Thoracic aorta (tissue), 2 donors: ENCODE data around the gene SH3TC2. TPM values are rescaled to one million over a fixed set of nuclear protein-coding genes. Genes with fewer than 3 reads are reported as not detected.
"Not testable (repeated sequence)": the region's sequence is repeated elsewhere in the genome, so short reads cannot be mapped to it uniquely, and the experiment has no call there.

Experiments
- ATAC-seq: fragments of 150-250 bp; one replicate; pipeline ENCODE4 v1.8.0; 2017; ENCODE audit warnings: low read depth; ENCODE audit not compliant: insufficient number of reproducible peaks, low FRiP score
- DNase-seq: peaks from one replicate; pipeline ENCODE4 v3.0.0-alpha.2; 2020; ENCODE audit warnings: low spot score
- H3K27ac ChIP-seq, 2 donors: fragments of 200-600 bp; sonication (generic); 1 replicate in 1 of 2; 2 replicates in 1 of 2; pipeline ENCODE4 v1.5.1; 2016; ENCODE audit warnings: mild to moderate bottlenecking in 2 of 2, moderate library complexity in 2 of 2
- H3K27me3 ChIP-seq: fragments of 200-600 bp; sonication (generic); replicated peaks from 2 replicates; pipeline ENCODE4 v1.6.0; 2016; ENCODE audit warnings: mild to moderate bottlenecking; ENCODE audit not compliant: insufficient read depth
- H3K36me3 ChIP-seq: fragments of 200-600 bp; sonication (generic); one replicate; pipeline ENCODE4 v1.5.1; 2016
- H3K4me1 ChIP-seq, 2 donors: fragments of 200-600 bp; sonication (generic); 1 replicate in 1 of 2; 2 replicates in 1 of 2; pipeline versions ENCODE4 v1.5.1 to v1.6.0; 2016; ENCODE audit warnings: low read depth in 2 of 2, mild to moderate bottlenecking in 1 of 2; ENCODE audit not compliant: control insufficient read depth in 1 of 2
- H3K4me3 ChIP-seq: fragments of 200-600 bp; sonication (generic); 2 replicates; pipeline ENCODE4 v1.5.1; 2016; ENCODE audit warnings: mild to moderate bottlenecking
- H3K9me3 ChIP-seq: fragments of 200-600 bp; sonication (generic); 2 replicates; pipeline ENCODE4 v1.5.1; 2016
- CTCF ChIP-seq: fragments of 200-600 bp; sonication (generic); IDR thresholded peaks from one replicate; pipeline ENCODE4 v1.5.1; 2019; ENCODE audit warnings: antibody characterized with exemption
- total RNA-seq, 2 donors: library from RNA; depleted of rRNA; stranded (reverse); fragments of >200 nt; gene quantifications; one replicate each; pipeline versions ENCODE4 v1.1.0 to v1.2.3, GENCODE V29; 2016

The SH3TC2 gene
- total RNA-seq, 2 donors from 2014 or later: 1.1 to 1.9 TPM

- DNase-seq (no peak), ATAC-seq (no peak)
Measured at GRCh38 chr5:149082271-149082670, 19.4 kb upstream of the SH3TC2 start.

GRCh38 chr5:149080294-149080693, 17.4 kb upstream of the SH3TC2 start:
- H3K9me3 ChIP-seq: no peaks in the 10 kb centered on the region
- no peak overlapping the region for H3K4me3 ChIP-seq
- no peaks in the 10 kb centered on the region for H3K36me3 ChIP-seq
- ATAC-seq (no peak), DNase-seq (no peak)
- H3K4me1 ChIP-seq: no peaks in the 10 kb centered on the region
- no peak for TF ChIP-seq CTCF
- H3K27ac ChIP-seq: no peak overlapping the region
- no peaks in the 10 kb centered on the region for H3K27me3 ChIP-seq

More at GRCh38 chr5:149082271-149082670, 19.4 kb upstream of the SH3TC2 start:
- Histone ChIP-seq H3K27ac (no peak overlapping the region), H3K4me3 (no peak overlapping the region), H3K36me3 (no peaks in the 10 kb centered on the region), H3K9me3 (no peaks in the 10 kb centered on the region), H3K27me3 (no peaks in the 10 kb centered on the region), H3K4me1 (no peaks in the 10 kb centered on the region)
- TF ChIP-seq CTCF: no peak

- Histone ChIP-seq H3K36me3 (no peaks in the 10 kb centered on the region), H3K27me3 (no peaks in the 10 kb centered on the region), H3K9me3 (no peaks in the 10 kb centered on the region), H3K27ac (no peak overlapping the region), H3K4me3 (no peak overlapping the region), H3K4me1 (no peaks in the 10 kb centered on the region)
- no peak for TF ChIP-seq CTCF
- DNase-seq (no peak), ATAC-seq (no peak)
Measured at GRCh38 chr5:149079883-149080282, 17.0 kb upstream of the SH3TC2 start.

GRCh38 chr5:149074071-149074470, 11.2 kb upstream of the SH3TC2 start:
- H3K27me3 ChIP-seq, H3K4me3 ChIP-seq, H3K36me3 ChIP-seq, ATAC-seq, H3K27ac ChIP-seq, H3K4me1 ChIP-seq, DNase-seq, H3K9me3 ChIP-seq: not testable (repeated sequence)

- Histone ChIP-seq H3K36me3 (no peaks in the 10 kb centered on the region), H3K27ac (no peak overlapping the region), H3K9me3 (no peaks in the 10 kb centered on the region), H3K27me3 (no peaks in the 10 kb centered on the region), H3K4me3 (no peak overlapping the region), H3K4me1 (no peaks in the 10 kb centered on the region)
- DNase-seq: no peak
- TF ChIP-seq CTCF: no peak
- ATAC-seq: no peak
Measured at GRCh38 chr5:149073213-149073612, 10.4 kb upstream of the SH3TC2 start.

GRCh38 chr5:149072791-149073190, 9.9 kb upstream of the SH3TC2 start:
- Histone ChIP-seq H3K36me3 (no peaks in the 10 kb centered on the region), H3K4me3 (no peak overlapping the region), H3K27me3 (no peaks in the 10 kb centered on the region), H3K4me1 (no peaks in the 10 kb centered on the region), H3K9me3 (no peaks in the 10 kb centered on the region), H3K27ac (no peak overlapping the region)
- DNase-seq: no peak
- no peak for ATAC-seq
- no peak for TF ChIP-seq CTCF
